ENCODE measurements around the gene PCCA.

DNA sequence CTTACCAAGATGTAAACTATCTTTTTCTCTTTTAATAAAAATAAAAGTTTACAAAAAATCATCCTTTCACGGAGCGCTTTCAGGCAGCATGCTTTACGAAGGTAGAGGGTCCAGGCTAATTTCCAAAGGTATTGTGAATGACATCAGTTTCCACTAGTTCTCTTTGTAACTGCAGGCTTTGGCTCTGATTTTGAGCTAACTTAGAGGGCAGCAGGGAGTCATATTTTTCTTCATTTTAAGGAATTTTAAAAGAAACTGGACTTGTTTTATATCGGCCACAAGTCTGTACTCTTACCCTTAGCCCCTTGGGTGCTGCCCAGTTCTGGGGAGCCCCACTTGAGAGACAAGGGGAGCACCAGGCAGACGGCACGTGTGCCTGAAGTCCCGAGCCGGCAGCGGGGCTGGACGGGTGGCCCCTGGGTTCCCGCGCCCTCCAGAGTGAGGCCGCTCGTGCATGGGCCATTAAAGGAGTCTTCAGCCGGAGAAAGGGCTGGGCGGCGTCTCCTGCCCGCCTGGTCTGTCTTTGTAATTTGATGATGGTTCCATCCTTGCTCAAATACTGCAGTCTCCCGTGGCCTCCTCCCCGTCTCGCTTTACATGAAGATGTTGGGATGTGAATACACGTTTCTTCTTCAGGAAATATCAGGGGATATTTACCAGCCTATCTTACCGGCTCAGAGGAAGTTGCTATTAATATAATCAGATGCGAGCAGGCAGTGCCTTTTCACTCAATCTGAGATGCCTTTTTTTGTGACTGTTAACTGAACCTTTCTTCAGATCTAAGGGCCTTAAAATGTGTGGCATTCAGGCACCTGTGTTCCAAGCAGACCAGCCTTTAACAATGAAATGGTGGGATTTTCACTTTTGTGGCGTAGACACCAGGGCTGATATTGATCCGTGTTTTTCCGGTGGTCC, 432.3 kb downstream of the PCCA start:
- TF ChIP-seq, protein P1, sequence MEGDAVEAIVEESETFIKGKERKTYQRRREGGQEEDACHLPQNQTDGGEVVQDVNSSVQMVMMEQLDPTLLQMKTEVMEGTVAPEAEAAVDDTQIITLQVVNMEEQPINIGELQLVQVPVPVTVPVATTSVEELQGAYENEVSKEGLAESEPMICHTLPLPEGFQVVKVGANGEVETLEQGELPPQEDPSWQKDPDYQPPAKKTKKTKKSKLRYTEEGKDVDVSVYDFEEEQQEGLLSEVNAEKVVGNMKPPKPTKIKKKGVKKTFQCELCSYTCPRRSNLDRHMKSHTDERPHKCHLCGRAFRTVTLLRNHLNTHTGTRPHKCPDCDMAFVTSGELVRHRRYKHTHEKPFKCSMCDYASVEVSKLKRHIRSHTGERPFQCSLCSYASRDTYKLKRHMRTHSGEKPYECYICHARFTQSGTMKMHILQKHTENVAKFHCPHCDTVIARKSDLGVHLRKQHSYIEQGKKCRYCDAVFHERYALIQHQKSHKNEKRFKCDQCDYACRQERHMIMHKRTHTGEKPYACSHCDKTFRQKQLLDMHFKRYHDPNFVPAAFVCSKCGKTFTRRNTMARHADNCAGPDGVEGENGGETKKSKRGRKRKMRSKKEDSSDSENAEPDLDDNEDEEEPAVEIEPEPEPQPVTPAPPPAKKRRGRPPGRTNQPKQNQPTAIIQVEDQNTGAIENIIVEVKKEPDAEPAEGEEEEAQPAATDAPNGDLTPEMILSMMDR (IDR thresholded peaks at IDR 0.05), result no peak
- no peak for TF ChIP-seq POLR2A (IDR thresholded peaks at IDR 0.05)

Data from adrenal gland (tissue), 5 donors.